CD4-positive, alpha-beta T cell (primary cell): ENCODE measurements around the gene CDC42EP4. TPM values are rescaled to one million over a fixed set of nuclear protein-coding genes. Genes with fewer than 3 reads are reported as not detected.

Experiments
- ATAC-seq: fragments of 200-7000 bp; cut with Tn5 transposase; one replicate; pipeline ENCODE4 v1.10.0; 2022; ENCODE audit warnings: mild to moderate bottlenecking; ENCODE audit not compliant: poor library complexity
- CTCF ChIA-PET: fragments of 350-600 bp; sonication (Branson Sonifier 250); formaldehyde crosslinking; loops from one replicate; lab custom pipeline; 2021; ENCODE audit warnings: antibody characterized with exemption, inconsistent platforms; lab: Charles Lee
- POLR2A ChIA-PET: fragments of 350-600 bp; sonication (Branson Sonifier 250); formaldehyde crosslinking; loops from one replicate; lab custom pipeline; 2021; ENCODE audit warnings: antibody characterized with exemption, inconsistent platforms; lab: Charles Lee
- DNase-seq, 14 experiments: peaks; one replicate each; pipeline ENCODE4 v3.0.0-alpha.2; 2013 to 2020; ENCODE audit warnings: mixed read lengths in 2 of 14
- H3K27ac ChIP-seq, 2 donors: one replicate each; pipeline versions ENCODE4 v1.5.1 to v1.7.0; 2013; ENCODE audit warnings: low read length in 2 of 2, low read depth in 1 of 2, mild to moderate bottlenecking in 1 of 2
- H3K27me3 ChIP-seq, 2 experiments: 1 replicate in 1 of 2; 2 replicates in 1 of 2; pipeline versions ENCODE4 v1.6.1 to v1.7.0; 2013; ENCODE audit warnings: low read length in 2 of 2, control low read depth in 1 of 2, mild to moderate bottlenecking in 1 of 2, moderate library complexity in 1 of 2; ENCODE audit not compliant: insufficient read depth in 2 of 2, control insufficient read depth in 1 of 2
- H3K36me3 ChIP-seq: one replicate; pipeline ENCODE4 v1.6.1; 2013; ENCODE audit warnings: low read length, control low read depth; ENCODE audit not compliant: insufficient read depth
- H3K4me1 ChIP-seq: one replicate; pipeline ENCODE4 v1.6.1; 2013; ENCODE audit warnings: low read length, control low read depth; ENCODE audit not compliant: insufficient read depth
- H3K4me3 ChIP-seq: one replicate; pipeline ENCODE4 v1.5.1; 2013; ENCODE audit warnings: mild to moderate bottlenecking, low read length, moderate library complexity
- H3K9me3 ChIP-seq, 2 experiments: 1 replicate in 1 of 2; 2 replicates in 1 of 2; pipeline versions ENCODE4 v1.6.1 to v1.7.0; 2013; ENCODE audit warnings: low read length in 2 of 2, mild to moderate bottlenecking in 2 of 2, control low read depth in 1 of 2, moderate library complexity in 1 of 2; ENCODE audit not compliant: control insufficient read depth in 1 of 2, insufficient read depth in 1 of 2
- H3K27ac Mint-ChIP-seq: one replicate; pipeline ENCODE4 v1.8.0; 2020; ENCODE audit warnings: mixed read lengths
- H3K27me3 Mint-ChIP-seq: one replicate; pipeline ENCODE4 v1.8.0; 2021; ENCODE audit warnings: mixed read lengths
- H3K36me3 Mint-ChIP-seq: one replicate; pipeline ENCODE4 v1.8.0; 2021; ENCODE audit warnings: low read depth, mixed read lengths
- H3K4me1 Mint-ChIP-seq: one replicate; pipeline ENCODE4 v1.8.0; 2021; ENCODE audit warnings: low read depth, mixed read lengths
- H3K4me3 Mint-ChIP-seq: one replicate; pipeline ENCODE4 v1.8.0; 2020; ENCODE audit warnings: mild to moderate bottlenecking, mixed read lengths
- H3K9me3 Mint-ChIP-seq: one replicate; pipeline ENCODE4 v1.8.0; 2020; ENCODE audit warnings: mixed read lengths
- CTCF ChIP-seq: fragments of 200-600 bp; IDR thresholded peaks from one replicate; pipeline ENCODE4 v1.8.0; 2022; ENCODE audit warnings: antibody characterized with exemption, mild to moderate bottlenecking
- intact Hi-C, 2 experiments: fragments of 100-400 bp; cut with DNase I in 1 of 2; cut with micrococcal nuclease in 1 of 2; formaldehyde crosslinking; loops; one replicate each; pipeline versions ENCODE4 v1.15.1 to v1.9.0; 2023 to 2025; cut with DNase I, micrococcal nuclease
- total RNA-seq, 174 experiments: library from RNA in 2 of 174; stranded (reverse) in 2 of 174; gene quantifications; one replicate each; pipeline ENCODE4 v1.2.3 and lab custom pipeline; 2021 to 2026

Gene CDC42EP4
- total RNA-seq, 2 experiments from 2014 or later = 2.9 to 3.5 TPM

DNA sequence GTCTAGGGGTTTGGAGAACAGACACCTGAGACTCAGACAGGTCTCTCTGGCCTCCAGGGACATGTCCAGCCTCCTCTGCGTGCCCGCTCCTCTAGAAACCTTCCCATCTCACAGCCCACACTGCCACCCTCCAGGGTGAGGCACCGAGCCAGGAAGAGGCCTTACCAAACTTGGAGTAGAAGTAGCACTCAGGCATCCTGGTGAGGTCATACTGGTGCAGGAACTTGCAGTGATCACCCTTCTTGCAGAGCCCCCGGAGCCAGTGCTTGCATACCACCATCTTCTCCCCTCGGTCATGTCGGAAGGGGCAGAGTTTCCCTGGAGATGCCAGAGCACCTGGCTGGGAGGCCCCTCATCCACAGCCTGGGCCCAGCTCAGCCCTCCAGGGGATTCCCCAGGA is 54.3 kb downstream of the CDC42EP4 start:
- H3K9me3 Mint-ChIP-seq = no peaks in the 10 kb centered on the region
- ChIA-PET POLR2A (no interaction called here), CTCF (no interaction called here)
- no peak for DNase-seq
- Histone ChIP-seq H3K4me3 (no peak overlapping the region), H3K36me3 (no peaks in the 10 kb centered on the region), H3K27me3 (no peaks in the 10 kb centered on the region), H3K9me3 (no peaks in the 10 kb centered on the region), H3K4me1 (peaks cover 6% of the 10 kb centered on the region), H3K27ac (no peak overlapping the region)
- intact Hi-C loops = loop anchor here in 1 of 2 experiments (5.0 to 10.0 kb wide), 4 partner anchors 457 to 920 kb away; no protein-coding TSS in a partner anchor
- TF ChIP-seq CTCF = no peak
- H3K27ac Mint-ChIP-seq = no peak overlapping the region
- no peaks in the 10 kb centered on the region for H3K27me3 Mint-ChIP-seq
- no peaks in the 10 kb centered on the region for H3K36me3 Mint-ChIP-seq
- H3K4me1 Mint-ChIP-seq = no peaks in the 10 kb centered on the region
- no peak for ATAC-seq
- no peak overlapping the region for H3K4me3 Mint-ChIP-seq

DNA sequence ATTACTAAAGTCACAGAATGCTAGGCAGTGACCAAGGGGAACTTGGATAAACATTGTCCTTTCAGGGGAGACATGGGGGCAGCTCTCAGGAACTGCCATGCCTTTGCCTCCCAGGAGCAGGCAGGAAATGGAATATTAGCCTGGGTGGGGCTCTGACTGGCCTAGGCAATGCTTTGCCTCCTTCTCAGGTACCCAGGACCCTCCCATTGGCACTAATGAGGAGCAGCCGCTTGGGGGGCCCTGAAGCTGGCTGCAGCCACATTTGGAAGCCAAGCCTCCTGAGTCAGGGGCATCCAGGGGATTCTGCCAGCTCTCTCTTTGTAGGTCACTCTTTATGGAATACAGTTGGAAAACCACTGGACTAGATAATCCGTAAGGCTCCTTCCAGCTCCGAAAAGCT is 55.6 kb downstream of the CDC42EP4 start:
- no peak for ATAC-seq
- Mint-ChIP-seq H3K9me3 (no peaks in the 10 kb centered on the region), H3K27ac (no peak overlapping the region), H3K27me3 (no peaks in the 10 kb centered on the region), H3K4me1 (no peaks in the 10 kb centered on the region), H3K4me3 (no peak overlapping the region), H3K36me3 (no peaks in the 10 kb centered on the region)
- Histone ChIP-seq H3K27ac (no peak overlapping the region), H3K4me3 (no peak overlapping the region), H3K27me3 (no peaks in the 10 kb centered on the region), H3K4me1 (peaks cover 6% of the 10 kb centered on the region), H3K9me3 (no peaks in the 10 kb centered on the region), H3K36me3 (no peaks in the 10 kb centered on the region)
- no peak for DNase-seq
- ChIA-PET POLR2A (no interaction called here), CTCF (interaction anchor here (0.7 to 2.2 kb wide), 3 partner anchors 24 to 116 kb away, joined by 3 to 13 read pairs (median 6); a partner anchor contains a TSS)
- intact Hi-C loops = loop anchor here in 1 of 2 experiments (1.0 to 10.0 kb wide), 5 partner anchors 114 to 921 kb away; no protein-coding TSS in a partner anchor
- TF ChIP-seq CTCF = no peak

GRCh38 chr17:73255671-73256181 is 56.1 kb downstream of the CDC42EP4 start:
- ChIA-PET CTCF (interaction anchor here (0.5 to 2.2 kb wide), 3 partner anchors 24 to 1399 kb away, joined by 3 to 13 read pairs (median 6); a partner anchor contains a TSS), POLR2A (no interaction called here)
- Histone ChIP-seq H3K4me1 (peaks cover 6% of the 10 kb centered on the region), H3K27ac (no peak overlapping the region), H3K4me3 (no peak overlapping the region), H3K9me3 (no peaks in the 10 kb centered on the region), H3K27me3 (no peaks in the 10 kb centered on the region), H3K36me3 (no peaks in the 10 kb centered on the region)
- no peaks in the 10 kb centered on the region for H3K36me3 Mint-ChIP-seq
- H3K27me3 Mint-ChIP-seq = no peaks in the 10 kb centered on the region
- H3K4me1 Mint-ChIP-seq = no peaks in the 10 kb centered on the region
- intact Hi-C loops = loop anchor here (1.0 to 10.0 kb wide), 6 partner anchors 115 to 922 kb away; no protein-coding TSS in a partner anchor
- no peak overlapping the region for H3K4me3 Mint-ChIP-seq
- no peaks in the 10 kb centered on the region for H3K9me3 Mint-ChIP-seq
- peak; percentile 73 for ATAC-seq
- TF ChIP-seq CTCF = peak; percentile 100
- H3K27ac Mint-ChIP-seq = no peak overlapping the region
- DNase-seq = peak; percentile 18 to 76 (median 46)
